GM12878 (cell line): Measurements from ENCODE around the gene MPZL1. TPM values are rescaled to one million over a fixed set of nuclear protein-coding genes. Genes with fewer than 3 reads are reported as not detected.

Source experiments
- ATAC-seq: fragments of 200-7000 bp; cut with Tn5 transposase; 3 replicates; pipeline ENCODE4 v1.9.1; 2020; ENCODE audit warnings: mild to moderate bottlenecking, moderate library complexity
- BruUV-seq: library from RNA; stranded (reverse); fragments of 400-500 nt; replicated peaks from 2 replicates; lab custom pipeline; 2021; lab: Mats Ljungman, UMichigan
- CTCF ChIA-PET: fragments of 300-600 bp; sonication (Branson Sonifier 250); formaldehyde crosslinking; extraction: SDS; loops from one replicate; lab custom pipeline; 2021; ENCODE audit warnings: inconsistent platforms; lab: Yijun Ruan, JAX
- POLR2A ChIA-PET: fragments of 350-600 bp; formaldehyde crosslinking; extraction: SDS; loops from one replicate; lab custom pipeline; 2021; ENCODE audit warnings: inconsistent platforms; lab: Charles Lee
- RAD21 ChIA-PET: fragments of 300-600 bp; sonication (Branson Sonifier 250); formaldehyde crosslinking; loops from one replicate; lab custom pipeline; 2023; ENCODE audit warnings: antibody characterized with exemption; ENCODE audit not compliant: unreplicated experiment; lab: Charles Lee
- SMC1A ChIA-PET: fragments of 300-600 bp; sonication (Branson Sonifier 250); formaldehyde crosslinking; loops from one replicate; lab custom pipeline; 2023; ENCODE audit not compliant: unreplicated experiment, uncharacterized antibody; lab: Charles Lee
- DNase-seq: peaks from one replicate; pipeline ENCODE4 v3.0.0-alpha.2; 2011; ENCODE audit warnings: low read depth, low spot score
- FAIRE-seq: peaks from 3 replicates; lab custom pipeline; 2011; peaks lifted over from hg19 to GRCh38; lab: Jason Lieb, UNC
- H2AFZ ChIP-seq: 2 replicates; pipeline ENCODE4 v1.6.0; 2011; ENCODE audit warnings: low read depth, low read length, control low read depth; ENCODE audit not compliant: control insufficient read depth
- H3K27ac ChIP-seq: 2 replicates; pipeline ENCODE4 v1.5.1; 2011; ENCODE audit warnings: control low read depth; ENCODE audit not compliant: control insufficient read depth, insufficient read depth
- H3K27me3 ChIP-seq, 2 experiments: replicated peaks in 1 of 2; 2 replicates each; pipeline versions ENCODE4 v1.6.0 to v1.6.1; 2011; ENCODE audit warnings: low read length in 1 of 2; ENCODE audit not compliant: control insufficient read depth in 2 of 2, insufficient read depth in 2 of 2
- H3K36me3 ChIP-seq, 2 experiments: 2 replicates each; pipeline ENCODE4 v1.5.1; 2011; ENCODE audit warnings: low read length in 1 of 2; ENCODE audit not compliant: control insufficient read depth in 2 of 2, insufficient read depth in 2 of 2
- H3K4me1 ChIP-seq: 2 replicates; pipeline ENCODE4 v1.6.1; 2011; ENCODE audit warnings: mild to moderate bottlenecking, low read length, moderate library complexity, mixed read lengths; ENCODE audit not compliant: control insufficient read depth, insufficient read depth
- H3K4me2 ChIP-seq: 2 replicates; pipeline ENCODE4 v1.6.0; 2011; ENCODE audit warnings: control low read depth; ENCODE audit not compliant: control insufficient read depth, insufficient read depth
- H3K4me3 ChIP-seq: fragments of 200-600 bp; sonication (generic); 2 replicates; pipeline ENCODE4 v1.5.1; 2016
- H3K79me2 ChIP-seq: 2 replicates; pipeline ENCODE4 v1.6.0; 2011; ENCODE audit warnings: low read length; ENCODE audit not compliant: control insufficient read depth, insufficient read depth
- H3K9ac ChIP-seq: 2 replicates; pipeline ENCODE4 v1.8.0; 2011; ENCODE audit warnings: low read length, control low read depth, mixed read lengths; ENCODE audit not compliant: control insufficient read depth, insufficient read depth
- H3K9me3 ChIP-seq: replicated peaks from 3 replicates; pipeline ENCODE4 v1.5.1; 2011; ENCODE audit warnings: mild to moderate bottlenecking, low read length; ENCODE audit not compliant: control insufficient read depth, insufficient read depth
- H4K20me1 ChIP-seq: 2 replicates; pipeline ENCODE4 v1.6.0; 2011; ENCODE audit not compliant: control insufficient read depth, insufficient read depth
- ASH2L ChIP-seq: fragments of 300-600, 200-600 bp; sonication (generic); IDR thresholded peaks from 2 replicates; pipeline ENCODE4 v1.6.1; 2017; ENCODE audit warnings: low read depth, mild to moderate bottlenecking, borderline replicate concordance
- BCL11A ChIP-seq: IDR thresholded peaks from 2 replicates; pipeline ENCODE4 v1.6.1; 2011; ENCODE audit warnings: low read depth, low read length
- GATAD2B ChIP-seq: fragments of 450-650 bp; conservative IDR thresholded peaks from 2 replicates; pipeline ENCODE4 v1.6.1; 2017; ENCODE audit warnings: low read depth, mild to moderate bottlenecking, moderate library complexity
- KAT2A ChIP-seq: conservative IDR thresholded peaks from 2 replicates; pipeline ENCODE4 v1.6.1; 2011; ENCODE audit warnings: low read depth, low read length; ENCODE audit not compliant: control insufficient read depth
- LARP7 ChIP-seq: fragments of 450-650 bp; IDR thresholded peaks from 2 replicates; pipeline ENCODE4 v1.6.1; 2017; ENCODE audit warnings: mild to moderate bottlenecking
- NFYB ChIP-seq: IDR thresholded peaks from 2 replicates; pipeline ENCODE4 v1.6.1; 2011; ENCODE audit warnings: low read depth, mild to moderate bottlenecking, low read length, improper control_type of control experiment, moderate library complexity; ENCODE audit not compliant: insufficient read depth
- POU2F2 ChIP-seq: IDR thresholded peaks from 3 replicates; pipeline ENCODE4 v1.6.1; 2011; ENCODE audit warnings: low read depth, mild to moderate bottlenecking, low read length, borderline replicate concordance
- RAD21 ChIP-seq: IDR thresholded peaks from 2 replicates; pipeline ENCODE4 v1.6.1; 2011; ENCODE audit warnings: mild to moderate bottlenecking, low read depth, low read length, moderate library complexity; ENCODE audit not compliant: insufficient read depth
- SRF ChIP-seq, 2 experiments: IDR thresholded peaks; 2 replicates each; pipeline ENCODE4 v1.6.1; 2011; ENCODE audit warnings: low read depth in 2 of 2, low read length in 2 of 2, mild to moderate bottlenecking in 1 of 2, moderate library complexity in 1 of 2
- TAF1 ChIP-seq: IDR thresholded peaks from 2 replicates; pipeline ENCODE4 v1.6.1; 2011; ENCODE audit warnings: mild to moderate bottlenecking, low read depth, low read length, borderline replicate concordance
- YBX1 ChIP-seq: fragments of 450-650 bp; IDR thresholded peaks from 2 replicates; pipeline ENCODE4 v1.6.1; 2016; ENCODE audit warnings: antibody characterized with exemption
- YY1 ChIP-seq: IDR thresholded peaks from 2 replicates; pipeline ENCODE4 v1.6.1; 2011; ENCODE audit warnings: low read depth, mild to moderate bottlenecking, low read length
- ZNF274 ChIP-seq: IDR thresholded peaks from one replicate; pipeline ENCODE4 v1.8.0; 2011; ENCODE audit not compliant: insufficient read length, insufficient read depth
- WGBS: methylation state at CpG from one replicate; pipeline ENCODE4 v1.1.6; 2016; ENCODE audit warnings: low lambda C conversion rate; ENCODE audit not compliant: insufficient replicate concordance, insufficient coverage; ENCODE audit errors: missing lambda C conversion rate; 5-methylcytosine and 5-hydroxymethylcytosine counted together
- in situ Hi-C: fragments of 300-500 bp; cut with MboI; formaldehyde crosslinking; loops from 9 replicates; pipeline ENCODE4 v1.14.3; 2018; ENCODE audit warnings: mixed read lengths
- intact Hi-C: fragments of 100-400 bp; cut with micrococcal nuclease; formaldehyde crosslinking; loops from one replicate; pipeline ENCODE4 v1.14.2; 2022; ENCODE audit not compliant: unreplicated experiment
- polyA plus RNA-seq, 11 experiments: library from polyadenylated mRNA; depleted of rRNA in 4 of 11; unstranded in 6 of 11; stranded (reverse) in 5 of 11; fragments of >200 nt; fragmentation: Nextera tagmentation in 4 of 11; fragmentation: Illumina TruSeq in 1 of 11; extraction: Ambion mirVana in 4 of 11; extraction: Trizol in 1 of 11; gene quantifications; 1 replicate in 1 of 11; 2 replicates in 10 of 11; pipeline versions ENCODE4 v1.2.1 to v1.2.3, GENCODE V29; 2011 to 2016; ENCODE audit warnings: inconsistent platforms in 2 of 11, missing spikeins in 2 of 11, low read depth in 1 of 11
- total RNA-seq, 4 experiments: library from RNA; depleted of rRNA in 3 of 4; stranded (reverse); fragments of >200 nt in 3 of 4; fragmentation: Illumina TruSeq in 1 of 4; extraction: Trizol in 1 of 4; gene quantifications; 2 replicates each; pipeline versions ENCODE4 v1.2.1 to v1.2.3, GENCODE V29; 2013 to 2021
- TF ChIP-seq, protein P1 (sequence below): IDR thresholded peaks from 2 replicates; pipeline ENCODE4 v1.6.1; 2011; ENCODE audit warnings: low read depth, low read length, improper control_type of control experiment, borderline replicate concordance

The MPZL1 gene
- total and polyA plus RNA-seq, 10 of the 15 experiments (the other 5 are each of a cell fraction or from before 2014, with no cell fraction given): 9.8 to 60.9 (median 45.9) TPM

DNA sequence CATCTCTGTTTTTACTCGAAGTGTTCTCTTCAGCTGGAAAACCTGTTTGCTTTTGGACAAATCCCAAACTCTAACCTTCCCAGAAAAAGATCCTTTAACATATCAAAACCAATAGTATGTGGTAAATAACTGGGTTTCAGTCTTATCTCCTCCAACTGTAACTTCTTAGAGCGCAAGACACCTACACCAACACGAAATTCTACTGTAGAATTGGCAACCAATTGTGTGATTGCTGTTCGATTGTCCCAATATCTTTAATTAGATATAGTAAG, 5.8 kb upstream of the MPZL1 start:
- ATAC-seq (no peak), FAIRE-seq (no peak), DNase-seq (no peak)
- RAD21 ChIA-PET: interaction anchor here (0.7 to 2.7 kb wide), 11 partner anchors 11 to 366 kb away, joined by 3 to 23 read pairs (median 5); no protein-coding TSS in a partner anchor
- Histone ChIP-seq H3K27ac (peak overlapping the region; percentile 75), H4K20me1 (no peaks in the 10 kb centered on the region), H3K4me2 (peak overlapping the region; percentile 68), H2AFZ (peak overlapping the region; percentile 85), H3K27me3 (no peaks in the 10 kb centered on the region), H3K79me2 (no peaks in the 10 kb centered on the region), H3K9me3 (no peaks in the 10 kb centered on the region), H3K4me1 (peaks cover 27% of the 10 kb centered on the region), H3K4me3 (peak overlapping the region; percentile 78), H3K36me3 (no peaks in the 10 kb centered on the region), H3K9ac (peak overlapping the region; percentile 64)
- SMC1A ChIA-PET: interaction anchor here (1.0 to 3.3 kb wide), 9 partner anchors 8 to 366 kb away, joined by 3 to 21 read pairs (median 7); no protein-coding TSS in a partner anchor
- WGBS: 2% methylated on average over 4 of the region's 4 CpGs
- CTCF ChIA-PET: interaction anchor here (0.6 to 4.6 kb wide), 17 partner anchors 10 to 367 kb away, joined by 3 to 28 read pairs (median 4); no protein-coding TSS in a partner anchor
- POLR2A ChIA-PET: interaction anchor here (0.7 to 1.3 kb wide), 10 partner anchors 13 to 386 kb away, joined by 3 to 7 read pairs (median 4); no protein-coding TSS in a partner anchor
- BruUV-seq: TSS peak; percentile 75
- intact Hi-C loops (loop anchor here (2.0 to 10.0 kb wide), 6 partner anchors 37 to 1841 kb away; partner anchors contain the start of genes DCAF6 and MPC2), in situ Hi-C loops (loop anchor here (5.0 kb wide), 1 partner anchor 221 kb away; the partner anchor contains the start of genes DCAF6 and MPC2)
- TF ChIP-seq ASH2L (0 out of 2 replicates have a peak, but pooled peaks have one; percentile 32), NFYB (no peak), ZNF274 (no peak)

DNA sequence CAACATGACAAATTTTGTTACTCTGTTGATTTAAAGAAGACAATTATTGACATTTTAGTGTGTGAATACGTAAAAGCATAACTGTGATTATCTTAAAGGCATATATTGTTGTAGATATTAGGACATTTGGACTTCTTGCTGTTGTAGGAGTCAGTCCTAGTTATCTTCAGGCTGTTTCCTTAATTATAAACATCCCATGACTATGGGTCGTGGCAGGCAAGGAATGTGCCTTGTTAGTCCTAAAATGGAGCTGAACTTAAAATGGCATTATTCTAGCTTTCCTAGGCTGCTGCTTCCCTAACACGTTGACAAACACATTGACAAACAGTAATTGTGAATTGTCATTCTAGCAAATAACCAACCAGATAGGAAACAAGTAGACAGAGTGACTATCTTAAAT, 4.4 kb upstream of the MPZL1 start:
- H3K9me3 ChIP-seq: no peaks in the 10 kb centered on the region
- H3K27me3 ChIP-seq: no peaks in the 10 kb centered on the region
- no peaks in the 10 kb centered on the region for H4K20me1 ChIP-seq
- 0 out of 2 replicates have a peak overlapping the region, but pooled peaks have one; percentile 42 for H2AFZ ChIP-seq
- DNase-seq: no peak
- ATAC-seq: no peak
- intact Hi-C loops (loop anchor here (5.0 to 10.0 kb wide), 2 partner anchors 365 to 1843 kb away; no protein-coding TSS in a partner anchor), in situ Hi-C loops (loop anchor here (5.0 kb wide), 1 partner anchor 220 kb away; the partner anchor contains the start of genes DCAF6 and MPC2)
- WGBS: 61% methylated on average over 3 of the region's 3 CpGs
- POLR2A ChIA-PET: interaction anchor here (1.4 to 1.5 kb wide), 2 partner anchors 10 to 36 kb away, joined by 5 read pairs; no protein-coding TSS in a partner anchor
- H3K4me3 ChIP-seq: no peak overlapping the region
- no TSS peak for BruUV-seq
- peaks cover 8% of the 10 kb centered on the region for H3K79me2 ChIP-seq
- no peak overlapping the region for H3K4me2 ChIP-seq
- RAD21 ChIA-PET: interaction anchor here (1.0 to 2.0 kb wide), 8 partner anchors 36 to 218 kb away, joined by 3 to 13 read pairs (median 4); partner anchors contain the start of gene CREG1
- H3K4me1 ChIP-seq: peaks cover 27% of the 10 kb centered on the region
- H3K9ac ChIP-seq: no peak overlapping the region
- no peaks in the 10 kb centered on the region for H3K36me3 ChIP-seq
- CTCF ChIA-PET: interaction anchor here (0.6 to 4.6 kb wide), 6 partner anchors 11 to 365 kb away, joined by 3 to 28 read pairs (median 3); no protein-coding TSS in a partner anchor
- FAIRE-seq: no peak
- SMC1A ChIA-PET: interaction anchor here (0.9 to 5.9 kb wide), 7 partner anchors 23 to 117 kb away, joined by 3 to 34 read pairs (median 4); no protein-coding TSS in a partner anchor
- H3K27ac ChIP-seq: no peak overlapping the region
- no peak for TF ChIP-seq POU2F2
- no peak for TF ChIP-seq LARP7
- TF ChIP-seq, protein P1, sequence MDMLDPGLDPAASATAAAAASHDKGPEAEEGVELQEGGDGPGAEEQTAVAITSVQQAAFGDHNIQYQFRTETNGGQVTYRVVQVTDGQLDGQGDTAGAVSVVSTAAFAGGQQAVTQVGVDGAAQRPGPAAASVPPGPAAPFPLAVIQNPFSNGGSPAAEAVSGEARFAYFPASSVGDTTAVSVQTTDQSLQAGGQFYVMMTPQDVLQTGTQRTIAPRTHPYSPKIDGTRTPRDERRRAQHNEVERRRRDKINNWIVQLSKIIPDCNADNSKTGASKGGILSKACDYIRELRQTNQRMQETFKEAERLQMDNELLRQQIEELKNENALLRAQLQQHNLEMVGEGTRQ: no peak
- no peak for TF ChIP-seq TAF1
- TF ChIP-seq RAD21: no peak
- no peak for TF ChIP-seq KAT2A
- no peak for TF ChIP-seq BCL11A
- TF ChIP-seq YBX1: no peak
- TF ChIP-seq GATAD2B: no peak
- no peak for TF ChIP-seq YY1
- TF ChIP-seq SRF (IDR thresholded peaks at IDR 0.05; ENCODE audit: low read depth in 2 of 2, low read length in 2 of 2): no peak
